IMR-90 (cell line): ENCODE data around the gene RANBP3. TPM values are rescaled to one million over a fixed set of nuclear protein-coding genes. Genes with fewer than 3 reads are reported as not detected.

Source experiments
- ATAC-seq: fragments of 200-7000 bp; cut with Tn5 transposase; 2 replicates; pipeline ENCODE4 v1.9.1; 2020; ENCODE audit warnings: low read depth, mild to moderate bottlenecking, moderate library complexity
- BruUV-seq: library from RNA; stranded (reverse); fragments of 400-500 nt; replicated peaks from 2 replicates; lab custom pipeline; 2021; lab: Mats Ljungman, UMichigan
- CTCF ChIA-PET: fragments of 300-600 bp; formaldehyde crosslinking; extraction: SDS; loops from one replicate; lab custom pipeline; 2021; ENCODE audit warnings: antibody characterized with exemption; lab: Yijun Ruan, JAX
- POLR2A ChIA-PET: fragments of 300-600 bp; sonication (Branson Sonifier 250); formaldehyde crosslinking; loops from one replicate; lab custom pipeline; 2022; ENCODE audit warnings: antibody characterized with exemption; ENCODE audit not compliant: unreplicated experiment; lab: Charles Lee
- DNase-seq: peaks from one replicate; pipeline ENCODE4 v3.0.0; 2013
- H2AFZ ChIP-seq: replicated peaks from 2 replicates; pipeline ENCODE3; 2013; ENCODE audit warnings: low read length, mild to moderate bottlenecking; ENCODE audit not compliant: poor library complexity
- H2AK5ac ChIP-seq: 2 replicates; pipeline ENCODE4 v1.6.1; 2013; ENCODE audit warnings: low read depth, low read length, inconsistent platforms
- H2AK9ac ChIP-seq: replicated peaks from 2 replicates; pipeline ENCODE3; 2013; ENCODE audit warnings: mild to moderate bottlenecking, low read depth, low read length, moderate library complexity; ENCODE audit not compliant: poor library complexity
- H2BK120ac ChIP-seq: 2 replicates; pipeline ENCODE4 v1.6.1; 2013; ENCODE audit warnings: low read depth, low read length, inconsistent platforms
- H2BK15ac ChIP-seq: 3 replicates; pipeline ENCODE4 v1.6.1; 2013; ENCODE audit warnings: low read depth, low read length, inconsistent platforms
- H2BK20ac ChIP-seq: 2 replicates; pipeline ENCODE4 v1.6.1; 2013; ENCODE audit warnings: low read depth, mild to moderate bottlenecking, inconsistent platforms, low read length, moderate library complexity
- H2BK5ac ChIP-seq: 2 replicates; pipeline ENCODE4 v1.6.1; 2013; ENCODE audit warnings: mild to moderate bottlenecking, low read depth, low read length, inconsistent platforms; ENCODE audit not compliant: poor library complexity, severe bottlenecking
- H3K14ac ChIP-seq: replicated peaks from 2 replicates; pipeline ENCODE4 v1.6.1; 2013; ENCODE audit warnings: low read depth, low read length, inconsistent platforms
- H3K18ac ChIP-seq: 2 replicates; pipeline ENCODE4 v1.6.1; 2013; ENCODE audit warnings: low read depth, low read length, control low read depth
- H3K23ac ChIP-seq: 2 replicates; pipeline ENCODE4 v1.6.1; 2013; ENCODE audit warnings: low read depth, low read length, inconsistent platforms
- H3K27ac ChIP-seq: 2 replicates; pipeline ENCODE4 v1.5.1; 2013; ENCODE audit warnings: mild to moderate bottlenecking, control low read depth, low read length; ENCODE audit not compliant: insufficient read depth
- H3K27me3 ChIP-seq: 2 replicates; pipeline ENCODE4 v1.6.1; 2013; ENCODE audit warnings: low read length; ENCODE audit not compliant: control insufficient read depth, insufficient read depth
- H3K36me3 ChIP-seq: 2 replicates; pipeline ENCODE4 v1.6.1; 2013; ENCODE audit warnings: low read length, mixed read lengths; ENCODE audit not compliant: control insufficient read depth, insufficient read depth
- H3K4ac ChIP-seq: 2 replicates; pipeline ENCODE4 v1.6.1; 2013; ENCODE audit warnings: low read depth, low read length, inconsistent platforms
- H3K4me1 ChIP-seq: 2 replicates; pipeline ENCODE4 v1.6.1; 2013; ENCODE audit warnings: low read length, mixed read lengths; ENCODE audit not compliant: control insufficient read depth, insufficient read depth
- H3K4me2 ChIP-seq: 2 replicates; pipeline ENCODE4 v1.6.1; 2013; ENCODE audit warnings: low read depth, mild to moderate bottlenecking, control low read depth, low read length, moderate library complexity
- H3K4me3 ChIP-seq: 2 replicates; pipeline ENCODE4 v1.5.1; 2013; ENCODE audit warnings: low read depth, mild to moderate bottlenecking, control low read depth, low read length, moderate library complexity; ENCODE audit not compliant: insufficient read depth
- H3K56ac ChIP-seq: 2 replicates; pipeline ENCODE4 v1.6.1; 2013; ENCODE audit warnings: low read length, inconsistent platforms; ENCODE audit not compliant: insufficient read depth; ENCODE audit errors: extremely low read depth
- H3K79me1 ChIP-seq, 2 experiments: 2 replicates each; pipeline ENCODE4 v1.6.1; 2013; ENCODE audit warnings: low read length in 2 of 2, inconsistent platforms in 1 of 2, low read depth in 1 of 2
- H3K9ac ChIP-seq: 2 replicates; pipeline ENCODE4 v1.6.1; 2013; ENCODE audit warnings: low read depth, low read length, control low read depth
- H3K9me1 ChIP-seq: 2 replicates; pipeline ENCODE4 v1.6.1; 2013; ENCODE audit warnings: low read length, inconsistent platforms; ENCODE audit not compliant: insufficient read depth
- H3K9me3 ChIP-seq: 2 replicates; pipeline ENCODE4 v1.6.1; 2013; ENCODE audit warnings: low read length; ENCODE audit not compliant: control insufficient read depth, insufficient read depth
- H4K20me1 ChIP-seq: 2 replicates; pipeline ENCODE4 v1.6.1; 2013; ENCODE audit warnings: low read length, inconsistent platforms; ENCODE audit not compliant: insufficient read depth
- H4K5ac ChIP-seq: 2 replicates; pipeline ENCODE4 v1.6.1; 2013; ENCODE audit warnings: mild to moderate bottlenecking, low read depth, low read length, control low read depth
- H4K8ac ChIP-seq, 2 experiments: 2 replicates each; pipeline ENCODE4 v1.6.1; 2013; ENCODE audit warnings: low read depth in 2 of 2, low read length in 2 of 2, control low read depth in 1 of 2, inconsistent platforms in 1 of 2
- H4K91ac ChIP-seq: 2 replicates; pipeline ENCODE4 v1.6.1; 2013; ENCODE audit warnings: low read depth, low read length, inconsistent platforms; ENCODE audit not compliant: insufficient read depth
- BHLHE40 ChIP-seq: fragments of 150-350 bp; IDR thresholded peaks from 2 replicates; pipeline ENCODE4 v1.6.1; 2016; ENCODE audit warnings: mild to moderate bottlenecking, low read depth, low read length
- CTCF ChIP-seq: conservative IDR thresholded peaks from 2 replicates; pipeline ENCODE4 v1.5.1; 2012; ENCODE audit warnings: mild to moderate bottlenecking, low read depth, low read length, improper control_type of control experiment
- MXI1 ChIP-seq: IDR thresholded peaks from 2 replicates; pipeline ENCODE4 v1.6.1; 2012; ENCODE audit warnings: low read depth, mild to moderate bottlenecking, low read length, moderate library complexity, borderline replicate concordance
- NFE2L2 ChIP-seq: fragments of 150-350 bp; IDR thresholded peaks from 2 replicates; pipeline ENCODE4 v1.6.1; 2016; ENCODE audit warnings: low read depth, mild to moderate bottlenecking, low read length
- POLR2A ChIP-seq: IDR thresholded peaks from 2 replicates; pipeline ENCODE4 v1.6.1; 2012; ENCODE audit warnings: mild to moderate bottlenecking, low read depth, low read length
- RFX5 ChIP-seq: IDR thresholded peaks from 2 replicates; pipeline ENCODE4 v1.8.0; 2012; ENCODE audit warnings: low read depth, mild to moderate bottlenecking, low read length, moderate library complexity
- USF2 ChIP-seq: fragments of 150-350 bp; IDR thresholded peaks from 2 replicates; pipeline ENCODE4 v1.6.1; 2017; ENCODE audit warnings: mild to moderate bottlenecking, antibody characterized with exemption, low read length, low read depth
- WGBS, 2 experiments: methylation state at CpG; one replicate each; pipeline versions ENCODE4 v1.1.5 to v1.1.7; 2013; ENCODE audit warnings: missing lambda C conversion rate in 2 of 2; ENCODE audit not compliant: insufficient read length in 1 of 2; ENCODE audit errors: extremely low coverage in 2 of 2; 5-methylcytosine and 5-hydroxymethylcytosine counted together
- dilution Hi-C: fragments of 300-500 bp; cut with HindIII; formaldehyde crosslinking; loops from one replicate; pipeline ENCODE4 v1.14.3; 2018; ENCODE audit warnings: low sequenced_read_pairs; ENCODE audit not compliant: unreplicated experiment
- in situ Hi-C: fragments of 300-500 bp; cut with MboI; formaldehyde crosslinking; loops from 3 replicates; pipeline ENCODE4 v1.14.3; 2019; ENCODE audit warnings: low sequenced_read_pairs, inconsistent platforms, mixed read lengths
- intact Hi-C: fragments of 100-400 bp; cut with micrococcal nuclease; formaldehyde crosslinking; loops from 2 replicates; pipeline ENCODE4 v1.10.0; 2022
- polyA plus RNA-seq, 3 experiments: library from polyadenylated mRNA; depleted of rRNA; stranded (reverse); fragments of >200 nt; gene quantifications; 2 replicates each; pipeline ENCODE4 v1.2.3, GENCODE V29; 2012; ENCODE audit warnings: low replicate concordance in 1 of 3
- total RNA-seq: library from RNA; depleted of rRNA; stranded (reverse); fragments of >200 nt; gene quantifications from 2 replicates; pipeline ENCODE4 v1.2.3, GENCODE V29; 2012

RANBP3 gene
- total and polyA plus RNA-seq, 2 of the 4 experiments (the other 2 are of a cell fraction) = 42.5 to 111 TPM

GRCh38 chr19:5913739-5914357 is 64.1 kb downstream of the RANBP3 start, which contains the start of gene CAPS:
Gene CAPS (plus strand): TSS chr19:5914254. CDS start chr19:5914407, 153 bp downstream.
- Histone ChIP-seq H2AK9ac (peak within 1 kb of the TSS; percentile 90), H4K8ac (peak within 1 kb of the TSS in 1 of 2 experiments; percentile 5; a peak in 1 of 4 replicates), H3K27me3 (no peaks in the 10 kb centered on the region), H4K5ac (0 out of 2 replicates have a peak within 1 kb of the TSS, but pooled peaks have one; percentile 15), H2AK5ac (peak within 1 kb of the TSS; percentile 67), H2BK120ac (no peak within 1 kb of the TSS), H3K23ac (no peak within 1 kb of the TSS), H3K4me3 (no peak within 1 kb of the TSS), H3K4me2 (no peak within 1 kb of the TSS), H2AFZ (peak within 1 kb of the TSS; percentile 33), H3K9ac (no peak within 1 kb of the TSS), H4K91ac (no peak within 1 kb of the TSS; the same call in 1 of the 2 replicates), H3K27ac (no peak within 1 kb of the TSS), H3K79me1 (0 out of 4 replicates have a peak, but pooled peaks cover 0 to 4% of the 10 kb centered on the region in 2 experiments), H3K14ac (peak within 1 kb of the TSS; percentile 59; the same call in 1 of the 2 replicates), H3K36me3 (peaks cover 51% of the 10 kb centered on the region; the same call in 1 of the 2 replicates), H3K18ac (no peak within 1 kb of the TSS), H2BK20ac (no peak within 1 kb of the TSS), H3K4me1 (peaks cover 11% of the 10 kb centered on the region), H3K56ac (no peak within 1 kb of the TSS), H3K4ac (no peak within 1 kb of the TSS), H4K20me1 (peaks cover 4% of the 10 kb centered on the region; the same call in 1 of the 2 replicates), H3K9me1 (no peaks in the 10 kb centered on the region), H3K9me3 (no peaks in the 10 kb centered on the region), H2BK5ac (peak within 1 kb of the TSS; percentile 17), H2BK15ac (no peak within 1 kb of the TSS; the same call in 2 of the 3 replicates)
- in situ Hi-C loops = no loop called here
- TF ChIP-seq RFX5 (no peak), MXI1 (no peak), NFE2L2 (no peak), BHLHE40 (no peak), POLR2A (no peak), USF2 (no peak), CTCF (no peak)
- BruUV-seq = no TSS peak
- dilution Hi-C loops = no loop called here
- ChIA-PET POLR2A (no interaction called here), CTCF (no interaction called here)
- ATAC-seq = peak; percentile 74
- DNase-seq = peak; percentile 23
- intact Hi-C loops = no loop called here
- 84% methylated on average over 6 of the region's 10 CpGs; no CpG with 5 or more reads in 1 of the 2 experiments for WGBS, 2 experiments
